OCI-LY3 (cell line): ENCODE data around the gene TTC21A.

Source experiments
- CTCF ChIP-seq: fragments of 200-600, 300-600 bp; sonication (generic); IDR thresholded peaks from 2 replicates; pipeline ENCODE4 v1.5.1; 2014; ENCODE audit warnings: antibody characterized with exemption, low read length, low read depth
- EZH2phosphoT487 ChIP-seq: fragments of 200-600 bp; shearing (Covaris generic); IDR thresholded peaks from 2 replicates; pipeline ENCODE4 v1.6.1; 2018; ENCODE audit warnings: antibody characterized with exemption, mixed run types, low read depth

DNA sequence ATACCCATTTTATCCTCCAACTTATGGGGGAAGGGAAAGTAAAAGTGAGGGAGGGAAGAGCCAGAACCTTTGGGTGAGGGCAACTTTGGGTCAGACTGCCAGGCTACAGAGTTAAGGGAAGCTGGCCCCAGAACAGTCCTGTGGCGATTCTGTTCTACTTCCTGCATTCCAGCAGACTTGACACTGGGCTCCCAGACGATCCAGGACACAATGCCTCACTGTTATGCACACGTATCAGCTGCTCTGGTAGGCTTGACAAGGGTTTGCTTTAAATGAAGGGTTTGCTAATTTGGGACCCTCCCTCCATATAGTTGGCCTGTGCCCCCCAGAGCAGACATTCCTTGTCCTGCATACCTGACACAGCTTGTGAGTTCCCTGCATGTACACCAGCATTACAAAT lies 10.7 kb upstream of the TTC21A start:
- TF ChIP-seq CTCF (no peak), EZH2phosphoT487 (no peak)
